GM19193 (cell line): Measurements from ENCODE around the gene F12.

Source experiments
- POLR2A ChIP-seq: IDR thresholded peaks from 4 replicates; pipeline ENCODE4 v1.6.1; 2011; ENCODE audit not compliant: insufficient read depth, insufficient read length; ENCODE audit errors: extremely low read depth

Gene F12

DNA sequence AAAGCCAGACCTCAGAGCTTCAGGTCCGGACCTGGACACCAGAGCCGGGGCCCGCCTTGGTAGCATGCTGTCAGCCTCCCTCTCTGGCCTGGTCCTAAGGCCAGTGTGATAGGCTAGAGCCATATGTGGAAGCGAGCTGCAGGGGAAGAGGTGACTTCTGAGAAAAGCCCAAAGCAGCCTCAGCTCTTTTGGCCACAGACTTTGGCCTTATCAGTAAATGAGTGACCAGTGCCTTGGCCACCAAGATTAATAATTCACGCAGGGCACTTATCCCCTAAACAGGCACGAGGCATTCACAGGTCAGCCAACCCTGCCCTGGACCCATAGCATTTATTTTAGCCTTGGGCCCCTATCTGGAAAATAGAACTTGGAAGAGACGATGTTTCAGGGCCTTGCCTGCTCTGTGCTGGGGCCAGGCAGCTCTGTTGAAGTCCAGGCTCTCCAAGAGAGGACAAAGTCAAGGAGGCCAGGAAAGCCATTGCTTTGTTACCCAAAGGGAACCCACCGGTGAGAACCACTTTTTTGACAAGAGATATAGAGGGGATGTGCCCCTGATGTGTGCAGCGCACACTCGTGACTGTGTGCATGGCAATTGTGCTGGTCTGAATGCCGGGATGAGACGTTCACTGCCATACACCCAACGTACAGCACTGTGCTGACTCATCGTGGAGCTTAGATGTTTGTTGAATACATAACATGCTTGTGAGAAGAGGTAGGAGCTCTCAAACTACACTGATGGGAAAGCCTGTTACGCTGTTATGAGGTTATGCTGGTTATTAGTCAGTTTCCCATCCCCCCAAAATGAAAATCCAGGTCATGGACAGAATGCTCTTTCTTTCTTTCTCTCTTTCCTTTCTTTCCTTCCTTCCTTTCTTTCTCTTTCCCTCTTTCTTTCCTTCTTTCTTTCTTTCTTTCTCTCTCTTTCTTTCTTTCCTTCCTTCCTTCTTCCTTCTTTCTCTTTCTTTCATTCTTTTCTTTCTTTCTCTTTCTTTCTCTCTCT is 30.2 kb downstream of the F12 start:
- TF ChIP-seq POLR2A = peak; percentile 43

DNA sequence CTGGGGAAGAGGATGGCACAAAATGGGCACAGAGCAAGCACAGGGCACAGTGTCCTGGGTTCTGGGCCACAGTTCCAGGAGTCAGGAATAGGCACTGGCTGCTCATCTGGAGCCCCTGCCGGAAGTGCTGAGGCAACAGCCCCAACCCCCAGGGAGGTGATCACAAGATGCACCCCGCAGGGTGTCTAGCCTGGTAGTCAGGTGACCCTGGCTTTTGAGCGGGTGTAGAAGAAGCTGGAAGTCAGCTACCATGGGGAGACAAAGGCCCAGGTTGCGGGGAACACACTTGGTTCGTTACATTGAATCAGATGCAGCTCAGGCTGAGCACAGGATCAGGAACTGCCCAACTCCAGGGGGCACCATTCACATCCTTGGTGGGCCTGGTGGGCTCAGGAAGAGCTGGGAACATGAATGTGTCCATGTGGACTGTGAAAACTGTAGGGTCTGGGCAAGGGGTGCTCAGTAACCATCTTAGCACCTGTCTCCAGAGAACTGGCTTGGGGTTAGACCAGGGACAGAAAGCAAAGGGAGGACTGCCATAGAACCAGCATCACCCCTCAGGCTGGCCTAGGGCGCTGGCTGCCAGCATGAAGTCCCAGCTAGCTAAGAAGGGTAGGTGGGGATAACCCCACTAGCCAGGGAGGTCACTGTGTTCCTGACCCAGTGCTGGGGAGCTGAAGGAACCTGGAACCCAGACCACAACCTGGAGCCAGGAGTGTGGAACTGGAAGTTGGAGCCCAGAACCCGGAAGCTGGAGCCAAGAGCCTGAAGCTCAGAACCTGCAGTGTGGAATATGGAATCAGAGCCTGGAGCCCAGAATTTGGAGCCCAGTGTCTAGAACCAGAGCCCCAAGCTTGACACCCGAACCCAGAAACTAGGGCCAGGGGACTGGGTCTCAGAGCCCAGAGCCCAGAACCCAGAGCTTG is 31.2 kb downstream of the F12 start:
- TF ChIP-seq POLR2A = no peak

DNA sequence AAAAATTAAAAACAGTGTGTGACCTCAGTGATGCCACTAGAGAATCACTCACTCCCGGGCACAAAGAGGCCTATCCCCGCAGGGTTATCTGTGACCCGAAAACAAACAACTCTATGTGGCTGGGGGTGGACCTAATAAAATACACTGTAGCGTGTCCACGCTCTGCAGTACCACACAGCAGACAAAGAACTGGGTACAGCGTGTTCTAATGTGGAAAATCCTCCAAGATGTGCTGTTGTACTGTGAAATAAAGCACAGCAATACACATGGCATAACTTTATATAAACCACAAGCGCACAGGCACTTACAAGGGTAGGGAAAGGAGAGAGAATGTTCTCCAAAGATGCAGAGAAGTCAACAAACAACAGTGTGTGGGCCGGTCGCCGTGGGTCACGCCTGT is 33.3 kb downstream of the F12 start:
- no peak for TF ChIP-seq POLR2A

DNA sequence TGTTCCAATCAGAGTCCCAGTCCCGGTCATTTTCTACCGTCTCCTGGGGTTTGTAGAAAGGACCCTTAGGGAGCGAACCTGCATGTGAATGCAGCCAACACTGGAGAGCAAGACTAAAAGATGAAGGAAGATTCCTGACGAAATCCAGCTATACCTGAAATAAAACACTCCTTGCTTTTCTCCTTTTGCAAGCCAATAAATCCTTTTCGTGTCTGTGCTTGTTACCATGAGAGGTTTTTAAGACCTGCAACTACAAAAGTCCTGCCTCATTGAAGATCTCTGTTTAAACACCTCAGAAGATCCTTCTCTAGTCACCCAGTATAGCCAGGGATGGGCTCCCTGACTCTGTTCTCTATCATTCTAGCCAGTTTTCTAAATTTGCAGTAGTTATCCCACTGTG is 35.2 kb downstream of the F12 start:
- TF ChIP-seq POLR2A = no peak

DNA sequence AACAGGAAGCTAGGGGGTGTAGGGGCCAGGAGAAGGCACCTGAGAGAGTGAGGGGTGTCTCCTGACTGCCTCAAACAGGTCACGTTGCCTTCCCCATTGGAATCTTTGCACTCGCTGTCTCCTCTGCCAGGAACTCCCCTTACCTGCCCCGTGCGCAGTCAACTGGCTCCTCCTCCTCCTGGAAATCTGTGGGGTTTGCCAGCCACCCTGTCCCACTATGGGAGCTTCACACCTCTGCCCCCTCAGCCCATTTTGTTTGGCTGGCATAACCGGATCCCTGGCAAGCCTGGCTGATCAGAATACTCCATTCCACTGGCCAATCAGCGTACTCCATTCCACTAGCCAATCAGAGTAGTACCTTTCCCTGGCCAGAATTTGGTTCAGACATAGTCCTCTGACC is 35.6 kb downstream of the F12 start:
- TF ChIP-seq POLR2A = no peak

- no peak for TF ChIP-seq POLR2A
Measured at GRCh38 chr5:177372910-177373309, 36.5 kb downstream of the F12 start.

DNA sequence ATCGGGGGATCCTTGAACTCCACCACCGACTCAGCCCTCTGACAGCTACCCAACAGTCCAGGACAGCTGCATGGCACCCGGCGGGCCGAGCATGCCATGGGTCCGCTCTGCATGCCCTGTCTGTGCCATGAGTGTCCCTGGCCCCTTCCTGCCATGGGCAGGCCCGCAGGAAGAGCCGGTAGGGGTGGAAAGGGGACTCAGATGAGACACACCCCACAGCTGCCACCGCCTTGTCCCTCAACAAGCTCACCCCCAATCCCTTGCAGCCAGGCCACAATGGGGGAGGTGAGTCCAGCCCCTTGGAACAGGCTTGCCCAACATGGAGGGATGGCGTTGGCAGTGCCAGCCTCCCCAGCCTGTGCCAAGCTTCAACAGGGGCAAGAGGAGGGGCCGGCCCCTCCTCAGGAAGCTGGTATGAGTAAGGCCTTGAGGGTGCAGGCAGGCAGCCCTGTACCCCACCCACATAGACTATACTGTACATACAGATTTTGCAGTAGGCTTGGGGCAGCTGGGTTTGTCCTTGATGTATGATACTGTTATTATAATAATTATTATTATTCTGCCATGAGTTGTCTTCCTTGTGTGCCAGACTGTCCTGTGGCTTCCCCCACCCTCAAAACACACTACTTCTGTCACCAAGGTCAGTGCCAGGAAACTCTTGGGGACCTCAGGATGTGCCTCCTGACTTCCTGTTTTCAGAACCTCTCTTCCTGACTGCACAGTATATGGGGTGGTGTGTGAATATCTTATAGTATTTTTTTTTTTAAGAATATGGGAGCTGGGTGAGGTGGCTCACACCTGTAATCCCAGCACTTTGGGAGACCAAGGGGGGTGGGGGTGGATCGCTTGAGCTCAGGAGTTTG is 37.1 kb downstream of the F12 start:
- TF ChIP-seq POLR2A = no peak

DNA sequence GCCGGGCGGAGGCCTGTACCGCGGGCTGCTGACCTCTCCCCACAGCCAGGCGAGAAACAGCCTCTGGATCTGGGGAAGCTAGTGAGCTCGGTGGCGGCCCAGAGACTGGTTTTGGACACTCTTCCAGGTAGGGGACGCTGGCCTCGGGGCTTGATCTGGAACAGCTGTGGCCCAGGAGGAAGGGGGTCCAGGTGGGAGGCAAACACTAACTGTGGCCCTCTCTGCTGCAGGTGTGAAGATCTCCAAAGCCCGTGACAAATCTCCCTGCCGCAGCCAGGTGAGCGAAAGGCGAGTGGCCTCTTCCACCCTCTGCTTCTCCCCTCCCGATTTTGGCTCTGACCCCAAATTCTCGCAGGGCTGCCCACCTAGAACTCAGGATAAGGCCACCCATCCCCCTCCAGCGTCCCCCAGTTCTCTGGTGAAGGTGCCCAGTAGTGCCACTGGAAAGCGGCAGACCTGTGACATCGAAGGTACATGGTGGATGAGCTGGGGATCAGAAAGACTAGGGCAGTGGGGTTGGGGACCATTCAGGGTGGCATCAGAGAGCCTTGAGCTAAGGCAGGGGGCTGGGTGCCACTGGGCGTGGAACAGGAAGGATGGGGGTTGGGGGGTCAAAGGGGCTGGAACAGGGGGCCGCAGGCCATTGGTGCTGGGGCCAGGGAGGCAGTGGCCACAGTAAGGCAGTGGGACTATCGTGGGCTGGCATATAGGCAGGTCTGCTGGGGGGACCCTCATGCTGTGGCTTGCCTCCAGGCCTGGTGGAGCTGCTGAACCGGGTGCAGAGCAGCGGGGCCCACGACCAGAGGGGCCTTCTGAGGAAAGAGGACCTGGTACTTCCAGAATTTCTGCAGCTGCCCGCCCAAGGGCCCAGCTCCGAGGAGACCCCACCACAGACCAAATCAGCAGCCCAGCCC is 38.0 kb downstream of the F12 start:
- no peak for TF ChIP-seq POLR2A

- no peak for TF ChIP-seq POLR2A
Measured at GRCh38 chr5:177370488-177371119, 38.8 kb downstream of the F12 start.

- no peak for TF ChIP-seq POLR2A
Measured at GRCh38 chr5:177369645-177370440, 39.5 kb downstream of the F12 start.

- TF ChIP-seq POLR2A = no peak
Measured at GRCh38 chr5:177368869-177369644, 40.3 kb downstream of the F12 start.
